GM12878 (cell line): ENCODE results near the gene KLF9. TPM values are rescaled to one million over a fixed set of nuclear protein-coding genes. Genes with fewer than 3 reads are reported as not detected.

Experiments used
- ATAC-seq: fragments of 200-7000 bp; cut with Tn5 transposase; 3 replicates; pipeline ENCODE4 v1.9.1; 2020; ENCODE audit warnings: mild to moderate bottlenecking, moderate library complexity
- BruUV-seq: library from RNA; stranded (reverse); fragments of 400-500 nt; replicated peaks from 2 replicates; lab custom pipeline; 2021; lab: Mats Ljungman, UMichigan
- CTCF ChIA-PET: fragments of 300-600 bp; sonication (Branson Sonifier 250); formaldehyde crosslinking; extraction: SDS; loops from one replicate; lab custom pipeline; 2021; ENCODE audit warnings: inconsistent platforms; lab: Yijun Ruan, JAX
- POLR2A ChIA-PET: fragments of 350-600 bp; formaldehyde crosslinking; extraction: SDS; loops from one replicate; lab custom pipeline; 2021; ENCODE audit warnings: inconsistent platforms; lab: Charles Lee
- RAD21 ChIA-PET: fragments of 300-600 bp; sonication (Branson Sonifier 250); formaldehyde crosslinking; loops from one replicate; lab custom pipeline; 2023; ENCODE audit warnings: antibody characterized with exemption; ENCODE audit not compliant: unreplicated experiment; lab: Charles Lee
- SMC1A ChIA-PET: fragments of 300-600 bp; sonication (Branson Sonifier 250); formaldehyde crosslinking; loops from one replicate; lab custom pipeline; 2023; ENCODE audit not compliant: unreplicated experiment, uncharacterized antibody; lab: Charles Lee
- DNase-seq: peaks from one replicate; pipeline ENCODE4 v3.0.0-alpha.2; 2011; ENCODE audit warnings: low read depth, low spot score
- FAIRE-seq: peaks from 3 replicates; lab custom pipeline; 2011; peaks lifted over from hg19 to GRCh38; lab: Jason Lieb, UNC
- H2AFZ ChIP-seq: 2 replicates; pipeline ENCODE4 v1.6.0; 2011; ENCODE audit warnings: low read depth, low read length, control low read depth; ENCODE audit not compliant: control insufficient read depth
- H3K27ac ChIP-seq: 2 replicates; pipeline ENCODE4 v1.5.1; 2011; ENCODE audit warnings: control low read depth; ENCODE audit not compliant: control insufficient read depth, insufficient read depth
- H3K27me3 ChIP-seq, 2 experiments: replicated peaks in 1 of 2; 2 replicates each; pipeline versions ENCODE4 v1.6.0 to v1.6.1; 2011; ENCODE audit warnings: low read length in 1 of 2; ENCODE audit not compliant: control insufficient read depth in 2 of 2, insufficient read depth in 2 of 2
- H3K36me3 ChIP-seq, 2 experiments: 2 replicates each; pipeline ENCODE4 v1.5.1; 2011; ENCODE audit warnings: low read length in 1 of 2; ENCODE audit not compliant: control insufficient read depth in 2 of 2, insufficient read depth in 2 of 2
- H3K4me1 ChIP-seq: 2 replicates; pipeline ENCODE4 v1.6.1; 2011; ENCODE audit warnings: mild to moderate bottlenecking, low read length, moderate library complexity, mixed read lengths; ENCODE audit not compliant: control insufficient read depth, insufficient read depth
- H3K4me2 ChIP-seq: 2 replicates; pipeline ENCODE4 v1.6.0; 2011; ENCODE audit warnings: control low read depth; ENCODE audit not compliant: control insufficient read depth, insufficient read depth
- H3K4me3 ChIP-seq: fragments of 200-600 bp; sonication (generic); 2 replicates; pipeline ENCODE4 v1.5.1; 2016
- H3K79me2 ChIP-seq: 2 replicates; pipeline ENCODE4 v1.6.0; 2011; ENCODE audit warnings: low read length; ENCODE audit not compliant: control insufficient read depth, insufficient read depth
- H3K9ac ChIP-seq: 2 replicates; pipeline ENCODE4 v1.8.0; 2011; ENCODE audit warnings: low read length, control low read depth, mixed read lengths; ENCODE audit not compliant: control insufficient read depth, insufficient read depth
- H3K9me3 ChIP-seq: replicated peaks from 3 replicates; pipeline ENCODE4 v1.5.1; 2011; ENCODE audit warnings: mild to moderate bottlenecking, low read length; ENCODE audit not compliant: control insufficient read depth, insufficient read depth
- H4K20me1 ChIP-seq: 2 replicates; pipeline ENCODE4 v1.6.0; 2011; ENCODE audit not compliant: control insufficient read depth, insufficient read depth
- BHLHE40 ChIP-seq, 2 experiments: fragments of 450-650 bp in 1 of 2; IDR thresholded peaks; 2 replicates each; pipeline ENCODE4 v1.6.1; 2011 to 2017; ENCODE audit warnings: low read depth in 2 of 2, borderline replicate concordance in 1 of 2, improper control_type of control experiment in 1 of 2, low read length in 1 of 2, mild to moderate bottlenecking in 1 of 2
- DPF2 ChIP-seq: fragments of 450-650 bp; IDR thresholded peaks from 2 replicates; pipeline ENCODE4 v1.6.1; 2017; ENCODE audit warnings: mild to moderate bottlenecking
- EGR1 ChIP-seq, 2 experiments: IDR thresholded peaks; 1 replicate in 1 of 2; 2 replicates in 1 of 2; pipeline ENCODE4 v1.6.1; 2011 to 2012; ENCODE audit warnings: low read depth in 2 of 2, low read length in 2 of 2, borderline replicate concordance in 1 of 2, mild to moderate bottlenecking in 1 of 2, moderate library complexity in 1 of 2
- EP300 ChIP-seq, 2 experiments: fragments of 150-350 bp in 1 of 2; IDR thresholded peaks; 2 replicates each; pipeline ENCODE4 v1.6.1; 2011 to 2012; ENCODE audit warnings: low read depth in 2 of 2, low read length in 2 of 2, borderline replicate concordance in 1 of 2, improper control_type of control experiment in 1 of 2, inconsistent platforms in 1 of 2; ENCODE audit not compliant: control insufficient read depth in 1 of 2
- ESRRA ChIP-seq: IDR thresholded peaks from 2 replicates; pipeline ENCODE4 v1.6.1; 2012; ENCODE audit warnings: mild to moderate bottlenecking, low read length, improper control_type of control experiment
- GATAD2B ChIP-seq: fragments of 450-650 bp; conservative IDR thresholded peaks from 2 replicates; pipeline ENCODE4 v1.6.1; 2017; ENCODE audit warnings: low read depth, mild to moderate bottlenecking, moderate library complexity
- IKZF2 ChIP-seq, 2 experiments: fragments of 450-650 bp; IDR thresholded peaks; 2 replicates each; pipeline ENCODE4 v1.6.1; 2017; ENCODE audit warnings: mild to moderate bottlenecking in 2 of 2, moderate library complexity in 2 of 2
- NBN ChIP-seq: fragments of 450-650 bp; IDR thresholded peaks from 2 replicates; pipeline ENCODE4 v1.6.1; 2016
- NFXL1 ChIP-seq: fragments of 450-650 bp; IDR thresholded peaks from 2 replicates; pipeline ENCODE4 v1.6.1; 2017; ENCODE audit warnings: antibody characterized with exemption, mild to moderate bottlenecking, borderline replicate concordance
- NR2F1 ChIP-seq: fragments of 450-650 bp; conservative IDR thresholded peaks from 2 replicates; pipeline ENCODE4 v1.6.1; 2017; ENCODE audit warnings: mild to moderate bottlenecking
- POLR2A ChIP-seq: IDR thresholded peaks from 2 replicates; pipeline ENCODE4 v1.6.1; 2011; ENCODE audit warnings: low read depth, mild to moderate bottlenecking, low read length
- ZBED1 ChIP-seq: IDR thresholded peaks from 2 replicates; pipeline ENCODE4 v1.6.1; 2016; ENCODE audit warnings: borderline replicate concordance
- ZBTB40 ChIP-seq: fragments of 450-650 bp; IDR thresholded peaks from 2 replicates; pipeline ENCODE4 v1.6.1; 2016; ENCODE audit warnings: mild to moderate bottlenecking, moderate library complexity, borderline replicate concordance
- WGBS: methylation state at CpG from one replicate; pipeline ENCODE4 v1.1.6; 2016; ENCODE audit warnings: low lambda C conversion rate; ENCODE audit not compliant: insufficient replicate concordance, insufficient coverage; ENCODE audit errors: missing lambda C conversion rate; 5-methylcytosine and 5-hydroxymethylcytosine counted together
- in situ Hi-C: fragments of 300-500 bp; cut with MboI; formaldehyde crosslinking; loops from 9 replicates; pipeline ENCODE4 v1.14.3; 2018; ENCODE audit warnings: mixed read lengths
- intact Hi-C: fragments of 100-400 bp; cut with micrococcal nuclease; formaldehyde crosslinking; loops from one replicate; pipeline ENCODE4 v1.14.2; 2022; ENCODE audit not compliant: unreplicated experiment
- polyA plus RNA-seq, 11 experiments: library from polyadenylated mRNA; depleted of rRNA in 4 of 11; unstranded in 6 of 11; stranded (reverse) in 5 of 11; fragments of >200 nt; fragmentation: Nextera tagmentation in 4 of 11; fragmentation: Illumina TruSeq in 1 of 11; extraction: Ambion mirVana in 4 of 11; extraction: Trizol in 1 of 11; gene quantifications; 1 replicate in 1 of 11; 2 replicates in 10 of 11; pipeline versions ENCODE4 v1.2.1 to v1.2.3, GENCODE V29; 2011 to 2016; ENCODE audit warnings: inconsistent platforms in 2 of 11, missing spikeins in 2 of 11, low read depth in 1 of 11
- total RNA-seq, 4 experiments: library from RNA; depleted of rRNA in 3 of 4; stranded (reverse); fragments of >200 nt in 3 of 4; fragmentation: Illumina TruSeq in 1 of 4; extraction: Trizol in 1 of 4; gene quantifications; 2 replicates each; pipeline versions ENCODE4 v1.2.1 to v1.2.3, GENCODE V29; 2013 to 2021
- TF ChIP-seq, protein P1 (sequence below): fragments of 450-650 bp; IDR thresholded peaks from 2 replicates; pipeline ENCODE4 v1.6.1; 2017; ENCODE audit warnings: mild to moderate bottlenecking, moderate library complexity

Gene KLF9
- total and polyA plus RNA-seq, 10 of the 15 experiments (the other 5 are each of a cell fraction or from before 2014, with no cell fraction given), result 0.09 to 0.96 (median 0.83) TPM

- 0 out of 2 replicates have a peak, but pooled peaks have one; percentile 73 for TF ChIP-seq GATAD2B
- TF ChIP-seq IKZF2 (IDR thresholded peaks at IDR 0.05), result peak in 1 of 2 experiments; percentile 16; a peak in 1 of 4 replicates
- 0 out of 2 replicates have a peak, but pooled peaks have one; percentile 39 for TF ChIP-seq DPF2
- TF ChIP-seq POLR2A, result 0 out of 2 replicates have a peak, but pooled peaks have one; percentile 16
- TF ChIP-seq ZBTB40, result peak; percentile 30
- TF ChIP-seq, protein P1, sequence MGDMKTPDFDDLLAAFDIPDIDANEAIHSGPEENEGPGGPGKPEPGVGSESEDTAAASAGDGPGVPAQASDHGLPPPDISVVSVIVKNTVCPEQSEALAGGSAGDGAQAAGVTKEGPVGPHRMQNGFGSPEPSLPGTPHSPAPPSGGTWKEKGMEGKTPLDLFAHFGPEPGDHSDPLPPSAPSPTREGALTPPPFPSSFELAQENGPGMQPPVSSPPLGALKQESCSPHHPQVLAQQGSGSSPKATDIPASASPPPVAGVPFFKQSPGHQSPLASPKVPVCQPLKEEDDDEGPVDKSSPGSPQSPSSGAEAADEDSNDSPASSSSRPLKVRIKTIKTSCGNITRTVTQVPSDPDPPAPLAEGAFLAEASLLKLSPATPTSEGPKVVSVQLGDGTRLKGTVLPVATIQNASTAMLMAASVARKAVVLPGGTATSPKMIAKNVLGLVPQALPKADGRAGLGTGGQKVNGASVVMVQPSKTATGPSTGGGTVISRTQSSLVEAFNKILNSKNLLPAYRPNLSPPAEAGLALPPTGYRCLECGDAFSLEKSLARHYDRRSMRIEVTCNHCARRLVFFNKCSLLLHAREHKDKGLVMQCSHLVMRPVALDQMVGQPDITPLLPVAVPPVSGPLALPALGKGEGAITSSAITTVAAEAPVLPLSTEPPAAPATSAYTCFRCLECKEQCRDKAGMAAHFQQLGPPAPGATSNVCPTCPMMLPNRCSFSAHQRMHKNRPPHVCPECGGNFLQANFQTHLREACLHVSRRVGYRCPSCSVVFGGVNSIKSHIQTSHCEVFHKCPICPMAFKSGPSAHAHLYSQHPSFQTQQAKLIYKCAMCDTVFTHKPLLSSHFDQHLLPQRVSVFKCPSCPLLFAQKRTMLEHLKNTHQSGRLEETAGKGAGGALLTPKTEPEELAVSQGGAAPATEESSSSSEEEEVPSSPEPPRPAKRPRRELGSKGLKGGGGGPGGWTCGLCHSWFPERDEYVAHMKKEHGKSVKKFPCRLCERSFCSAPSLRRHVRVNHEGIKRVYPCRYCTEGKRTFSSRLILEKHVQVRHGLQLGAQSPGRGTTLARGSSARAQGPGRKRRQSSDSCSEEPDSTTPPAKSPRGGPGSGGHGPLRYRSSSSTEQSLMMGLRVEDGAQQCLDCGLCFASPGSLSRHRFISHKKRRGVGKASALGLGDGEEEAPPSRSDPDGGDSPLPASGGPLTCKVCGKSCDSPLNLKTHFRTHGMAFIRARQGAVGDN, result peak; percentile 36; the same call in 1 of the 2 replicates
- no peak for TF ChIP-seq ZBED1
- TF ChIP-seq EP300 (IDR thresholded peaks at IDR 0.05; ENCODE audit: borderline replicate concordance in 1 of 2, control insufficient read depth in 1 of 2, low read depth in 2 of 2, low read length in 2 of 2), result no peak
- TF ChIP-seq BHLHE40 (IDR thresholded peaks at IDR 0.05; ENCODE audit: borderline replicate concordance in 1 of 2, low read depth in 2 of 2, low read length in 1 of 2), result no peak
- peak in 1 of 2 experiments; percentile 6; a peak in 1 of 3 replicates for TF ChIP-seq EGR1 (IDR thresholded peaks at IDR 0.05; ENCODE audit: borderline replicate concordance in 1 of 2, low read depth in 2 of 2, low read length in 2 of 2)
- TF ChIP-seq NBN, result 0 out of 2 replicates have a peak, but pooled peaks have one; percentile 13
- TF ChIP-seq NFXL1, result peak; percentile 89
- TF ChIP-seq ESRRA, result no peak
- no peak for TF ChIP-seq NR2F1
- peaks cover 18% of the 10 kb centered on the region for H3K4me1 ChIP-seq
- H3K4me2 ChIP-seq, result peak overlapping the region; percentile 100
- ChIA-PET POLR2A (interaction anchor here (1.6 kb wide), 1 partner anchor 13 kb away, joined by 7 read pairs; no protein-coding TSS in a partner anchor), RAD21 (interaction anchor here (1.0 to 1.5 kb wide), 2 partner anchors 8 to 9 kb away, joined by 3 to 5 read pairs; no protein-coding TSS in a partner anchor), SMC1A (interaction anchor here (1.2 to 1.5 kb wide), 2 partner anchors 13 to 152 kb away, joined by 3 to 4 read pairs; no protein-coding TSS in a partner anchor), CTCF (interaction anchor here (1.1 to 1.3 kb wide), 3 partner anchors 72 to 147 kb away, joined by 3 to 4 read pairs (median 4); no protein-coding TSS in a partner anchor)
- no peaks in the 10 kb centered on the region for H4K20me1 ChIP-seq
- H2AFZ ChIP-seq, result peak overlapping the region; percentile 83
- DNase-seq (no peak), FAIRE-seq (no peak), ATAC-seq (peak; percentile 7; the same call in 2 of the 3 replicates)
- 5% methylated on average over 43 of the region's 56 CpGs for WGBS
- peak overlapping the region; percentile 51 for H3K9ac ChIP-seq
- BruUV-seq, result no TSS peak
- in situ Hi-C loops, result loop anchor here (25.0 kb wide), 2 partner anchors 1499 to 1776 kb away; partner anchors contain the start of genes ABHD17B and C9orf85
- no peaks in the 10 kb centered on the region for H3K9me3 ChIP-seq
- H3K27ac ChIP-seq, result no peak overlapping the region; the same call in 1 of the 2 replicates
- 0 out of 2 replicates have a peak, but pooled peaks cover 2% of the 10 kb centered on the region for H3K79me2 ChIP-seq
- H3K4me3 ChIP-seq, result peak overlapping the region; percentile 81
- intact Hi-C loops, result loop anchor here (5.0 kb wide), 4 partner anchors 71 to 189 kb away; no protein-coding TSS in a partner anchor
- H3K36me3 ChIP-seq, result no peaks in the 10 kb centered on the region
- H3K27me3 ChIP-seq, result no peaks in the 10 kb centered on the region
Observed at GRCh38 chr9:70412832-70413463, 1.5 kb downstream of the KLF9 start.
